Metanephros (tissue), 2 donors: ENCODE data around the gene KCNRG. TPM values are rescaled to one million over a fixed set of nuclear protein-coding genes. Genes with fewer than 3 reads are reported as not detected.

ENCODE experiments used
- small RNA-seq: library from RNA; depleted of rRNA; stranded (forward); fragments of <200 nt; gene quantifications from one replicate; pipeline ENCODE3, GENCODE V24; 2014; ENCODE audit warnings: low replicate concordance
- total RNA-seq: library from RNA; depleted of rRNA; stranded (reverse); fragments of >200 nt; gene quantifications from one replicate; pipeline ENCODE4 v1.2.3, GENCODE V29; 2014

KCNRG gene
- 5.7 TPM for total RNA-seq

GRCh38 chr13:50015258-50015657 is at the start of gene KCNRG:
TSS of gene KCNRG (plus strand) at chr13:50015444. CDS start at chr13:50015494, 50 bp downstream.

GRCh38 chr13:49996951-49997895 is 18.0 kb upstream of the KCNRG start, which contains the start of gene TRIM13:
TSS of gene TRIM13 (plus strand) at chr13:49997042. CDS start at chr13:50011941, 14,899 bp downstream.

Small RNA genes lying within 50 kb of the gene (small RNA-seq; reads per million reads assigned to genes)
- gene MIR16-1 (0.74 reads per million, percentile 76 among the genes with 10 or more reads in this experiment), gene MIR3613 (0.70 reads per million, percentile 74 among the genes with 10 or more reads in this experiment), gene RF02105 (not detected), gene RF02106 (not detected), gene RF02107 (not detected), gene RF02108 (not detected)

Other genes with a start within 250 kb of the KCNRG start
- 23.3 TPM for gene KPNA3, start 222.8 kb upstream of the KCNRG start, total RNA-seq
- 4.6 TPM for gene SPRYD7, start 79.1 kb upstream of the KCNRG start, total RNA-seq
- 32.7 TPM for gene TRIM13, start 18.4 kb upstream of the KCNRG start, total RNA-seq